Fibroblast of skin of back (primary cell): ENCODE results near the gene POMP.
A peak's percentile ranks its signal among the peaks of the same experiment; 100 is the strongest.

ENCODE experiments used
- DNase-seq: peaks from one replicate; pipeline ENCODE4 v3.0.0-alpha.2; 2013

Gene POMP

DNA sequence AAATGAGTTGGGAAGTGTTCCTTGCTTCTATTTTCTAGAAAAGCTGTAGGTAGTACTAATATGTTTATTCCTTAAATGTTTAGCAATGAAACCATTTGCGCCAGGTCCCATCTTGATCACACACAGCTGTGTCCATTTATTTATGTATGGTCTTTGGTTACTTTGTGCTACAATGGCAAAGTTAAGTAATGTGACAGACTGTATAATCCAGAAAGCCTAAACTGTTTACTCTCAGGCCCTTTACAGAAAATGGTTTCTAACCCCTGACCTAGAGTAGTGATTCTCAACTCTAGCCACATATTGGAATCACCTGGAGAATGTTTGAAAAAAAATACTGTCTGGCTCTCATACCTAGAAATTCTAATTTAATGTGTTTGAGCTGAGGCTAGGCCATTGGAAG, 38.5 kb downstream of the POMP start:
- DNase-seq, result no peak

DNA sequence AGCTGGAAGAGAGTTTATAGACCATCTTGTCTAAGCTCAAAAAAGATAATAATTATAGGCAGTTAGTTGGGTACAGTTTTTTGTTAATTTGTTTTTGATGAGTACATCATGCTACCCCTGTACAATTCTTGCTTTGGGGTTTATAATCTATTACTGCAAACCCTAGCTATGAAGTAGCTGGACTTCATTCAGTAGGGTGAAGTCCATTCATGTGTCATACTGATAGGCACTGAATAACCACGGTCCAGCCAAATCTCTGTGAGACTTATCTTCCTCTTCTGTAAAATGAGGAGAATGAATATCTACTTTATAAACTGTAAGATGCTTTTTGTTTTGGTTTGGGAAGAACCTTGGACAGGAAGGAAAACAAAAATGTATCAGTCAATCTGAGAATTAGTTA, 40.3 kb downstream of the POMP start:
- no peak for DNase-seq

DNA sequence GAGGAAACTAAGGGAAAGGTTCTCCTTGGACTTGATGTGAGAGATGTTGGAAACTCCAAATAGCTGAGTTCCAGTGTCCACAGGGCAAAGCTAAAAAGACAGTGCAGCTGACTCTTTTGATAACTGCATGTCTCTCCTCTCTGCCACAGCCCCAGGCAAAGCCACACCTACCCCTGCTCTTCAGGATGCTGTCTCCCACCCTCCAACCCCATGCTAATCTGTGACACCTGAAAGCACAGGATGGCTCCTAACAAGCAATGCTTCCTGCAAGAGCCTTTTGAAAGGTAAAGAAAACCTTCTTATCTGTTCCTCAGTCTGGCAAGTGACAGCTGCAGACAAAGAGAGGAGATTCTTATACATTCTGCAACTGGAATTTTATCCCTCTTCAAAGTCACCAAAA, 45.4 kb downstream of the POMP start:
- DNase-seq, result no peak

DNA sequence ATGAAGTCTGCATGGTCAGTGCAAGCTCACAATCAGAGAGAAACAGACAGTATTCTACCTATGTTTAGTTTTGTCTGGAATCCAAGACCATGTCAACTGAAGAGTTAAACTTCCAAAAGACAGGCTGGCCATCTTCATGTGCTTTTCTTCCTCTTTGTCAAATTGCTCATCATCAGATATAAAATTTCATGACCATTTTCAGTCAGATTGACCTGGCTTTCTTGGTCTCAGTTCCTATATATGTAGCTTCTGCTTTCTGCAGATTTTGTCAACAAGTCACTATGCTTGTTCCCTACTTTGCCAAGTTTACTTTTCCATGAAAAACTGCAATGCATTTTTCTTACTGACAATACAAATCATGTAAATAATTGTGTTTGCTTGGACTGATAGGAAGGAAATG, 46.0 kb downstream of the POMP start:
- DNase-seq, result no peak

DNA sequence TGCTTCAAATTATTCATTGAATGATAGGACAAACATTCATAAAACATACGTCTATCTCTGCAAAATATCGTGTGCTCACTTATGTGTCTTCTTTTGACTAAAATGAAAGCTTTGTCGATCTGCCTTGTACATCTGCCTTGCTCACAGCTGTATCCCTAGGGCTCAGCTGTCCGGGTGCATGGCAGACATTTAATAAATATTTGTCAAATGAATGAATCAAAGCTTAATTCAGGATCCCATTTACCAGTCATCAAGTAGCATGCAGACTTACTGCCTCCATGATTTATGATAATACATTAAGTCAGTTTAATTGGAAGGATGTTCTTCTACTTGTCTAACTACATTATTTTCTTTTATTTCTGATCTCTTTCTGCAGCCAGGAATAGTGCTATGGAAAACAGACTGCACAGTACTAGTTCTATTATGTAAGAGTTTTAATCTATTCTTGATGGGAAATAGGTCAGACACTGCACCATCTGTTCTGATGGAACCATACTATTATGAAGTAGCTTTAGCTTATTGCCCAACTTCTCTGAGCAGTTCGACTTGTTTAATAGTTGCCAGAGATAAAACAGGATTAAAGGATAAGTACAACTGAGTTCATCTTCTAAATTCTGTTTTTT, 46.6 kb downstream of the POMP start:
- DNase-seq, result no peak

DNA sequence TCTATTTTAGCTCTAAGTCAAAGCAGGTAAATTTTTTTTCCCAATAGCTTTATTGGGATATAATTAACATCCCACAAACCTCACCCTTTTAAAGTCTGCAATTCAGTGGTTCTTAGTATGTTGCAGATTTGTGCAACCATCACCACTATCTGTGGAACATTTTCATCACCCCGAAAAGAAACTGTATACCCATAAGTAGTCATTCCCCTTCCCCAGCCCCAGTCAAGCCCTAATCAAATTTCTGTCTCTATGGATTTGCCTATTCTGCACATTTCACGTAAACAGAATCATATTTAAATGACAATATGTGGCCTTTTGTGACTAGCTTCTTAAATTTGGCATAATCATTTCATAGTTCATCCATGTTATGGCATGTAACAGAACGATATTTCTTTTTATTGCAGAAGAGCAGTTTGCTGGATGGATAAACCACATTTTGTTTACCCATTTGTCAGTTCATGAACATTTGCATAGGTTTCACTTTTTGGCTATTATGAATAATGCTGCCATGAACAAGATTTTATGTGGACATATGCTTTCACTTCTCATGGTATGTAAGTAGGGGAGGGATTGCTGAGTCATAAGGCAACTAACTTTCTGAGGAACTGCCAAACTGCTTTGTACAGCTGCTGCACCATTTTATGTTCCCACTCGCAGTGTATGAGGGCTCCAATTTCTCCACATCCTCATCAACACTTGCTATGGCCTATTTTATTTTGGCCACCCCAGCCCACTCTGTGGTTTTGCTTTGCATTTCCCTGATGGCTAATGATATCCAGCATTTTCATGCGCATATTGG, 48.9 kb downstream of the POMP start:
- peak; percentile 89 for DNase-seq

DNA sequence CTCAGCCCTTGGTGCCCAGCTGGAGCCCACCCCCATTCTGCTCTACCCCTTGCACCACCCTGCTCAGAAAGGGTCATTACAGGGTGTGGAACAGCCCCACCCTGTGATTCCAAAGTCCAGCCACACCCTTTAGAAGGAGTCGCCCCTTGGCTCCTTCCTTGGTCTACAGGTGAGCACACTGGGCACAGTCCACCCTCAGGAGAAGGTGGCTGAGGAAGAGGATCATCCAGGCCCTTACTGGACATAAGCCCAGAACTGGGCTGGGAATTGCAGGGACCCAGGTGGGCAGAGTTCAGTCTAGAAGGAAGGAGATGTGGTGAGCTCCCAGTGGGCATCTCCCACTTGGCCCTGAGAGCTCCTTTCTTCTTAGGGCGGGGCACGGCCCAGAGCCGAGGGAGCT, 51.2 kb downstream of the POMP start:
- DNase-seq, result no peak

DNA sequence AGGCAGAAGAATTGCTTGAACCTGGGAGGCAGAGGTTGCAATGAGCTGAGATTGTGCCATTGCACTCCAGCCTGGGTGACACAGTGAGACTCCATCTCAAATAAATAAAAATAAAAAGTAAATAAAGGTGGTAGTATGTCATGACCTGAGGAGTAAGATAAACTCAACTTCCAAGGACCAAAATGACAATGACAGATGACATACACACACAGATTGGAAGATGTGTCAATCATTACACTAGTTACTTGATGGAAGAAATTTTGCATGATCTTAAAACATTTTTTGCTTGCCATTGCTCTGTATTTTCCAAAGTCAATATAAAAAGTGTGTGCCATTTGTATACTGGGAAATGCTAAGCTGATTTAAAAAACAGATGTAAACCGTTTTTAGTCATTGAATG, 55.7 kb downstream of the POMP start:
- DNase-seq, result no peak

DNA sequence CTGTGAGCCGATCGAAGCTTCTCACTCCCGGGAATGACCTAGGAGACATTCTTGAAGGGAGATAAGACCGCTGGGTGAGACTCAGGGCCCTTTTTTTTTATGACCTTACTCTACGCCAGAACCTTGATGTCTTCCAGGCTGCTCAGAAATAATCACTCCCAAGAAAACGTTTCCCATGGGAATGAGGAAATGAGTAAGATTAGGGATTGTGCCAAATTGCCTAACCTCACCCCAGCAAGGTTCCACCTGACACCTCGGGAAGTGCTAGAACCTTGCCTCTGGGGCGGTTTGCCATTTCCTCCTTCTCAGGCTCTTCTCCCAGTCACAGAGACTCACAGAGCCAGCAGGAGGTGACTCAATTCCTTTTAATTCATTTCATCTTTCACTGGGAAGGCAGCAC, 57.6 kb downstream of the POMP start:
- peak; percentile 57 for DNase-seq

DNA sequence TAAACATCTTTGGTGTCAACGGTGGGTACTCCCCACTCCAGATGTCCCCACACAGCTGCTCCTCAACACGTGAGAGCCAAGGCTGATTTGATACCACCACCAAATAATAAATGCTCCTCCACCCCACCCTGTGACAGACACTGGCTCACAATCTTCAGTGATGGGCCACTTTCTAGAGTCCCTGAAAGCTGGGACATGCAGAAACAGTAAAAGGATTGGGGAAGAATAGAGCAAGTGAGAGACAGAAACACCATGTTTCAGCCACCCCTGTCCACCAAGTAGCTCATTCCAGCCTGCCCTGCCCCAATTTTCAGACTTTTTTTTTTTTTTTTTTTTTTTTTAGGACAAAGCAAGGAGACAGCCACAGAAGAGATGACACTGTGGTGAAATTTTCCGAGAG, 58.2 kb downstream of the POMP start:
- DNase-seq, result no peak

DNA sequence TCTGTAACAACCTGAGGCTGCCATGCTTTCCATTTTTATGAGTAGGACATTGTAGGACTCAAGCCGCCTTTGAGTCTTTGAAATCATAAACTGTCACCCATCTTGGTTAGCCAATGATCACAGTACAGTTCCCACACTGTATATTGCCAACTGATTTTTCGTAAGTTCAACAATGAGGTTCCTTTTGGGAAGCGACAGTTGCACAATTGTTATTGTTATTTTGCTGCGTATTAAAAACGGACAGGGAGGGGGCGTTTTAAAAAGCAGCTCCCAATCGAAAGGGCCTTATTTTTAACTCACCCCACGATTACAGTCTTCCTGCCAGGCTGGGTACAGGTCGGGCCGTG, 59.2 kb downstream of the POMP start:
- DNase-seq, result no peak

DNA sequence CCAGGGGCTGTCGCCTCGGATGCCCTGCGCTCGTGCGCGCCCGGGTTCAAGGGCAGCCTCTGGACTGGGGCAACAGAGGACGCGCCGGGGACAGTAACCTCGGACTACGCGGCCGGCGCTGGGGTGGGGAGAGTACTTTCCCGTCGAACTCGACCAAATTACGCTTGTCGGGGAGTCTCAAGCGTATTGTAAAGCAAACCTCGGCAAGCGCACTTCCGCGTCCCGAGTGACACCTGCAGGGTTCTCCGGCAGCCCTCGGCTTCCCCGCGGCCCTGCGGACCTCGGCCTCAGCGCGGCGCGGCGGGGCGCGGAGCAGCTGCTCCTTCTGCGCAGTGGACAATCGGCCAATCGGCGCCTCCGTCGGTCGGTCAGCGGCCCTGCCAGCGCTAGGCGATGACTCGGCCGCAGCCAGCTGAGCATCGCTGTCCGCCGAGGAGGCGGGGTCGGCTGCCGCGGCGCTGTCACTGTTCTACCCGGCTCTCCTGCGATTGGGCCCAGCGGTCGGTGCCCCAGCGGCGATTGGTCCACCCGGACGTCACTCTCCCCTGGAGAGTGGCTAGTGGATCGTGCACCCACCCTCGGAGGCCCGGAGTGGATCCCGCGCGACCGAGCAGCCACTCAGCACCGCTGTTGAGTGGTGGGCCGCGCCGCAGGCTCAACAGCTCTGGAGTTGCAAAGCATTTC, 59.8 kb downstream of the POMP start, which contains the start of gene SLC46A3:
Gene SLC46A3 (minus strand): TSS at position 428 of the 684 bp plus-strand sequence. CDS start 972 bp downstream, outside the sequence.
- DNase-seq, result peak; percentile 98

DNA sequence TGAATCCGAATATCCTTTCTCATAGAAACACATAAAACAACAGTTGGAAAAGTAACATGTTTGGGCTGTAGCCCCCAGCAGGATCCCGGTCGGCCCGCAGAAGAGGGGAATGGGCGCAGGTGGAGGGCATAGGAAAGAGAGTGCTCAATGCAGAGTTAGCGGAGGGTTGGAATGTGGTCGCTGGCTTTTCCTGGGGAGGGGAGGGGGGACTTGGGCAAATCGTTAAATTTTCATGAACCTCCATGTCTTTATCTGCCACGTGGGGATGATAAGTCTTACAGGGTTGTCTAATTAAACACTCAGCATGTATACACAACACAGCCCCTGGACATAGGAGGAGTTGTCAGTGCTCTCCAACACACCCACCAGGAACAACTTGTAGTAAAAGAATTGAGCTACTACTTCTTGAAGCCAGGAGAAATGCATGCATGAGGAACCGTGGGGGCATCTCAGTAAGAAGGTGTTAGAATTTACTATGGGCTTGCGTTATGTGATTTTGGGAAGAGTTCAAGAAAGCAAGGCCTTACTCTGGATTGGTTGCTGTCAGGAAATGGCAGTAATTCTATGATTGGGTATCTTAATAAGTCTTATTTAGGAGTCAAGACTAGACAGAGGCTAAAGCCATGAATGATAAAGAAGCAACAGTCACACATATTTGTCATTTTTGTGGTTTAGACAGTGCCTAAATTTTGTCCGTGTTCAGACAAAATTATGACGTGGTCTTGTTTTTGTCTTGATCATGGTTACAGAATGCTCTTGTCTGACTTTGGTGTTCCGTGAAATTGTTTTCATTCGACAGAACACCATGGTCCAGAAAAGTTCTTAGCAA, 60.5 kb downstream of the POMP start:
- DNase-seq, result peak; percentile 95

DNA sequence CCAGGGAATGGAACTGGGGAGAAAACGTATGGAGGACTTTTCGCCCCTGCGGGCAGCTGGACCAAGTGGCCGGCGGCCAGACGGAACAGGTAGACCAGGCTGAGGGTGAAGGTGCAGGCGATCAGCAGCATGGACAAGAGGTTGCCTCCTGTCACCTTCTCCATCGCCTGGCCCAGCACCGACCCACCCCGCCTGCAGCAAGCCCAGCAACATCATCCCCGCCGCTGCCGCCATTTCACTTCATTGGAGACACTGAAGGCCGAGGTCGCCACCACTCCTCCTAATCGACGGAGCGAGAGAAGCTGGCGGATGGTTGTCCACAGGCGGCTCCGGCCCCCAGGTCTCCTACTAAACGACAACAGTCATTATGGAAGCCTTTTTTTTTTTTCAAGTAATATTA, 64.9 kb downstream of the POMP start:
- no peak for DNase-seq

DNA sequence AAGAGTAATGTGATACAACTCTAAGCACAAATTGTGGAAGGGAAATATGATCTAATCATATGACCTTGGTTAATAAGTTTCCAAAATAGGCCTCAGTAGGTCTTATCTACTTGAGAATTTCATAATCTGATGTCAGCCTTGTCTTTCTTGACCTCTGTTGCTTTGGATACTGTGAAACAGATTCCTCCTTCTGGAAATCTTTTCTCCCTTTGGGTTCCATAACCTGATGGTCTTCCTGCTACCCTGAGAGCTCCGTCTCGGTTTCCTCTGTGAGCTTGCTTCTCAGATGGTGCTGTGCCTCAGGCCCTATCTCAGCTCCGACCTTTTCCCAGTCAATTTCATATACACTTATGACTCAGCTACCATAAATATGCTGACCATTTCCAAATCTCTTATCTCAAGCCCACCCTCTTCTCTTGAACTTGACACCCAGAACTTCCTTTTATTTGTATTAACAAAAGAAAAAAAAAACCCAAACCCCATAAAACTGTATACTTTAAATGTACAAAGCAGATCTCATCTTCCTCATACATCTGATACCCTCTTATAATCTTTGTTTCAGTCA, 66.2 kb downstream of the POMP start:
- no peak for DNase-seq
